Colonic mucosa (tissue), 4 donors: ENCODE measurements around the gene ZNF195. TPM values are rescaled to one million over a fixed set of nuclear protein-coding genes. Genes with fewer than 3 reads are reported as not detected.

Source experiments
- DNase-seq: peaks from one replicate; pipeline ENCODE4 v3.0.0-alpha.2; 2020
- H3K27ac ChIP-seq: fragments of 200-600 bp; one replicate; pipeline ENCODE4 v1.8.0; 2021
- H3K27me3 ChIP-seq: fragments of 200-600 bp; one replicate; pipeline ENCODE4 v1.8.0; 2021
- H3K36me3 ChIP-seq: fragments of 200-600 bp; one replicate; pipeline ENCODE4 v1.8.0; 2021
- H3K4me1 ChIP-seq: fragments of 200-600 bp; one replicate; pipeline ENCODE4 v1.8.0; 2021; ENCODE audit warnings: mild to moderate bottlenecking
- H3K4me3 ChIP-seq: fragments of 200-600 bp; one replicate; pipeline ENCODE4 v1.8.0; 2021
- H3K9ac ChIP-seq, 2 donors: one replicate each; pipeline ENCODE4 v1.7.0; 2013; ENCODE audit warnings: control low read depth in 2 of 2, low read depth in 2 of 2, low read length in 2 of 2
- H3K9me3 ChIP-seq: fragments of 200-600 bp; one replicate; pipeline ENCODE4 v1.8.0; 2021
- CTCF ChIP-seq: fragments of 200-600 bp; IDR thresholded peaks from one replicate; pipeline ENCODE4 v1.8.0; 2022; ENCODE audit warnings: antibody characterized with exemption, mild to moderate bottlenecking
- intact Hi-C: fragments of 100-400 bp; cut with DNase I; formaldehyde crosslinking; loops from one replicate; pipeline ENCODE4 v1.14.1; 2022
- total RNA-seq, 2 donors: library from RNA; stranded (reverse); fragmentation: NEBNext Ultra II Directional in 1 of 2; extraction: Animal tissue kit (Norgen Biotek cat#: 25700) in 1 of 2; gene quantifications; one replicate each; pipeline ENCODE4 v1.2.1, GENCODE V29; 2021
- donor health status: healthy.
- donor health status: DM: no; HTN: no; CAD: no.
- donor health status: DM: no; HTN: no; CAD: no.

Gene ZNF195
- total RNA-seq, 2 donors from 2014 or later: 19.2 to 34.3 TPM

GRCh38 chr11:3368199-3368598 is 10.7 kb downstream of the ZNF195 start:
- intact Hi-C loops: no loop called here
- H3K9me3 ChIP-seq: no peaks in the 10 kb centered on the region
- H3K4me1 ChIP-seq: no peaks in the 10 kb centered on the region
- peaks cover 46% of the 10 kb centered on the region for H3K36me3 ChIP-seq
- H3K9ac ChIP-seq: no peak overlapping the region
- no peak for DNase-seq
- no peak for TF ChIP-seq CTCF
- H3K27ac ChIP-seq: no peak overlapping the region
- no peak overlapping the region for H3K4me3 ChIP-seq
- no peaks in the 10 kb centered on the region for H3K27me3 ChIP-seq

GRCh38 chr11:3367221-3367620 is 11.7 kb downstream of the ZNF195 start:
- H3K4me1 ChIP-seq: no peaks in the 10 kb centered on the region
- DNase-seq: no peak
- no peak overlapping the region for H3K27ac ChIP-seq
- TF ChIP-seq CTCF: no peak
- intact Hi-C loops: no loop called here
- peaks cover 46% of the 10 kb centered on the region for H3K36me3 ChIP-seq
- no peak overlapping the region for H3K4me3 ChIP-seq
- H3K27me3 ChIP-seq: no peaks in the 10 kb centered on the region
- no peak overlapping the region for H3K9ac ChIP-seq
- H3K9me3 ChIP-seq: no peaks in the 10 kb centered on the region

GRCh38 chr11:3359092-3359824 is 19.7 kb downstream of the ZNF195 start:
- no peak overlapping the region for H3K9ac ChIP-seq
- H3K9me3 ChIP-seq: peaks cover 20% of the 10 kb centered on the region
- no peak overlapping the region for H3K27ac ChIP-seq
- DNase-seq: no peak
- H3K36me3 ChIP-seq: peaks cover 31% of the 10 kb centered on the region
- H3K4me1 ChIP-seq: no peaks in the 10 kb centered on the region
- H3K4me3 ChIP-seq: no peak overlapping the region
- intact Hi-C loops: no loop called here
- no peak for TF ChIP-seq CTCF
- no peaks in the 10 kb centered on the region for H3K27me3 ChIP-seq

GRCh38 chr11:3357994-3358676 is 20.8 kb downstream of the ZNF195 start:
- Histone ChIP-seq H3K27ac (no peak overlapping the region), H3K36me3 (peaks cover 27% of the 10 kb centered on the region), H3K9ac (no peak overlapping the region), H3K4me1 (no peaks in the 10 kb centered on the region), H3K9me3 (peaks cover 20% of the 10 kb centered on the region), H3K4me3 (no peak overlapping the region), H3K27me3 (no peaks in the 10 kb centered on the region)
- TF ChIP-seq CTCF: no peak
- no peak for DNase-seq
- intact Hi-C loops: no loop called here

- H3K9me3 ChIP-seq: peaks cover 20% of the 10 kb centered on the region
- H3K4me1 ChIP-seq: no peaks in the 10 kb centered on the region
- H3K4me3 ChIP-seq: no peak overlapping the region
- no peak for DNase-seq
- intact Hi-C loops: no loop called here
- no peak overlapping the region for H3K27ac ChIP-seq
- H3K36me3 ChIP-seq: peaks cover 27% of the 10 kb centered on the region
- no peak for TF ChIP-seq CTCF
- no peaks in the 10 kb centered on the region for H3K27me3 ChIP-seq
- H3K9ac ChIP-seq: no peak overlapping the region
Measured at GRCh38 chr11:3357302-3357701, 21.6 kb downstream of the ZNF195 start.
